HepG2 (cell line): ENCODE measurements around the gene MADCAM1. TPM values are rescaled to one million over a fixed set of nuclear protein-coding genes. Genes with fewer than 3 reads are reported as not detected.
A peak's percentile ranks its signal among the peaks of the same experiment; 100 is the strongest.

Experiments
- ASH2L ChIP-seq: fragments of 300-600, 200-600 bp; sonication (generic); IDR thresholded peaks from 2 replicates; pipeline ENCODE4 v1.7.0; 2017; ENCODE audit warnings: low read depth, mild to moderate bottlenecking, moderate library complexity, mixed read lengths, low read length; ENCODE audit not compliant: insufficient read length
- DMAP1 ChIP-seq: IDR thresholded peaks from 2 replicates; pipeline ENCODE4 v1.6.1; 2016
- HNRNPL ChIP-seq: fragments of 200-400 bp; formaldehyde crosslinking; IDR thresholded peaks from 2 replicates; pipeline ENCODE4 v1.6.1; 2017; ENCODE audit warnings: mild to moderate bottlenecking, low read depth, low read length
- HOXA9 ChIP-seq: sonication (generic); formaldehyde crosslinking; IDR thresholded peaks from 2 replicates; pipeline ENCODE4 v1.8.1; 2022; ENCODE audit warnings: missing genetic modification reagents, mild to moderate bottlenecking, moderate library complexity, borderline replicate concordance
- ISL2 ChIP-seq: sonication (generic); formaldehyde crosslinking; IDR thresholded peaks from 2 replicates; pipeline ENCODE4 v1.5.0; 2020; ENCODE audit warnings: missing genetic modification reagents
- KLF12 ChIP-seq: sonication (generic); formaldehyde crosslinking; IDR thresholded peaks from 2 replicates; pipeline ENCODE4 v1.4.0; 2020; ENCODE audit warnings: missing genetic modification reagents, borderline replicate concordance
- MXI1 ChIP-seq: IDR thresholded peaks from 3 replicates; pipeline ENCODE4 v1.6.1; 2012; ENCODE audit warnings: low read depth, low read length, inconsistent platforms, borderline replicate concordance
- PHF8 ChIP-seq: sonication (generic); formaldehyde crosslinking; IDR thresholded peaks from 2 replicates; pipeline ENCODE4 v1.5.0; 2020; ENCODE audit warnings: missing genetic modification reagents
- U2AF2 ChIP-seq: fragments of 200-400 bp; formaldehyde crosslinking; IDR thresholded peaks from 2 replicates; pipeline ENCODE4 v1.6.1; 2017; ENCODE audit warnings: low read depth, mild to moderate bottlenecking, low read length
- XRCC5 ChIP-seq: fragments of 200-400 bp; formaldehyde crosslinking; optimal IDR thresholded peaks from 2 replicates; pipeline ENCODE3; 2017; ENCODE audit warnings: mild to moderate bottlenecking, low read length
- ZFAT ChIP-seq: sonication (generic); formaldehyde crosslinking; conservative IDR thresholded peaks from 2 replicates; pipeline ENCODE4 v1.8.1; 2023; ENCODE audit warnings: missing genetic modification reagents, inconsistent platforms
- ZIK1 ChIP-seq: sonication (generic); formaldehyde crosslinking; IDR thresholded peaks from 2 replicates; pipeline ENCODE4 v1.5.0; 2020; ENCODE audit warnings: mild to moderate bottlenecking, low read depth, missing genetic modification reagents, borderline replicate concordance
- ZMYM4 ChIP-seq: sonication (generic); formaldehyde crosslinking; IDR thresholded peaks from 2 replicates; pipeline ENCODE4 v1.8.1; 2023; ENCODE audit warnings: mild to moderate bottlenecking, missing genetic modification reagents
- ZNF773 ChIP-seq: sonication (generic); formaldehyde crosslinking; IDR thresholded peaks from 2 replicates; pipeline ENCODE4 v1.4.0; 2020; ENCODE audit warnings: missing genetic modification reagents, borderline replicate concordance
- ZSCAN12 ChIP-seq: sonication (generic); formaldehyde crosslinking; IDR thresholded peaks from 2 replicates; pipeline ENCODE4 v1.9.0; 2021; ENCODE audit warnings: mild to moderate bottlenecking, missing genetic modification reagents
- polyA plus RNA-seq, 8 experiments: library from polyadenylated mRNA; depleted of rRNA in 3 of 8; stranded (reverse) in 7 of 8; unstranded in 1 of 8; fragments of >200 nt; fragmentation: Illumina TruSeq in 4 of 8; extraction: Trizol in 4 of 8; gene quantifications; 2 replicates each; pipeline versions ENCODE4 v1.2.1 to v1.2.3, GENCODE V29; 2011 to 2016; ENCODE audit warnings: low read depth in 4 of 8, missing spikeins in 1 of 8, mixed read lengths in 1 of 8; ENCODE audit not compliant: insufficient read depth in 1 of 8
- total RNA-seq, 5 experiments: library from RNA; depleted of rRNA; stranded (reverse); fragments of >200 nt; fragmentation: Illumina TruSeq; extraction: Trizol; gene quantifications; 2 replicates each; pipeline ENCODE4 v1.2.3, GENCODE V29; 2016; ENCODE audit warnings: low read depth in 1 of 5
- TF ChIP-seq, protein P1 (sequence below): sonication (generic); formaldehyde crosslinking; conservative IDR thresholded peaks from 2 replicates; pipeline ENCODE4 v1.4.0; 2020; ENCODE audit warnings: missing genetic modification reagents
- TF ChIP-seq, protein P2 (sequence below): fragments of 450-650 bp; IDR thresholded peaks from 2 replicates; pipeline ENCODE4 v1.6.1; 2016
- TF ChIP-seq, protein P3 (sequence below): sonication (generic); formaldehyde crosslinking; IDR thresholded peaks from 2 replicates; pipeline ENCODE4 v1.8.0; 2022; ENCODE audit warnings: missing genetic modification reagents, mild to moderate bottlenecking, borderline replicate concordance
- TF ChIP-seq, protein P4 (sequence below): sonication (generic); formaldehyde crosslinking; IDR thresholded peaks from 2 replicates; pipeline ENCODE4 v1.9.0; 2022; ENCODE audit warnings: low read depth, missing genetic modification reagents
- TF ChIP-seq, protein P5 (sequence below), 2 experiments: sonication (generic) in 1 of 2; formaldehyde crosslinking in 1 of 2; IDR thresholded peaks; 2 replicates each; pipeline versions ENCODE4 v1.5.1 to v1.6.1; 2011 to 2020; ENCODE audit warnings: borderline replicate concordance in 1 of 2, low read depth in 1 of 2, low read length in 1 of 2, mild to moderate bottlenecking in 1 of 2, missing genetic modification reagents in 1 of 2, moderate library complexity in 1 of 2

The MADCAM1 gene
- total and polyA plus RNA-seq, 2 of the 13 experiments (the other 11 are each of a cell fraction or from before 2014, with no cell fraction given): 0.29 to 0.33 TPM

DNA sequence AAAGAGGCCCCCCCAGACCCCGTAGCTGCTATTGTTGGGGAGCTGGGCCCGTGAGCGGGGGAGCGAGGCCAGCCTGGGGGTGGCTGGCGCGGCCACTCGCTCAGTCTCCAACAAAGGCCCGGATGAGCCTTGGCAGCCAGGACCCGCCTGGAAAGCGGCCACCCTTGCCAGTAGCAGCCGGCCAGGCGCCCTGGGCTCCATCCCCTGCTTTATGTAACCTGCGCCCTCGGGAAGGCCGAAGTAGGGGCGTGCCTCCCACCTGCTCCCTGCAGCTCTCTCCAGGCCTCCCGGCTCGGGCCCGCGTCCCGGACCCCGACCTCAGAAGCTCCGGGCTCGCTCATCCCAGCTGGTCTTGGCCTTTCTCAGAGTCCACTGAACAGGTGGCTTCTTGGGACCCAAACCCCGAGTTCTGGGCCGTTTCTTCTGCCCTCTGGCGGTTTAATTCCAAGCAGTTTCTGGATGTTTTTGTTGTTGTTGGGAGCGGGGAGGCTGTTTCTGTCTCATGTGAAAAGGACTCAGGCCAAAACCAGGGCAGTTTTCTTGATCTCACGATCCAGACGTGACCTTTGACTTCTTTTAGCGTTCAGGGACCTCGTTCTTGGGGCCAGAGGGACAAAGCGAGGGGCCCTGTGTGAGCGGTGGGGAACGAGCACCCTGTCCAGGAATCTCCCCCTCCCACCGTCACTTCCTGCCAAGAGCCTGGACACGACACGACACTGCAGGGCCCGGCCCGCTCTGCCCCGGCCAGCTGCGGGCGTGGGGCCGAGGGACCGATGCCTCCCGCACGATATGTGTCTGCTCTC is 36.5 kb downstream of the MADCAM1 start (continued):
- TF ChIP-seq, protein P1, sequence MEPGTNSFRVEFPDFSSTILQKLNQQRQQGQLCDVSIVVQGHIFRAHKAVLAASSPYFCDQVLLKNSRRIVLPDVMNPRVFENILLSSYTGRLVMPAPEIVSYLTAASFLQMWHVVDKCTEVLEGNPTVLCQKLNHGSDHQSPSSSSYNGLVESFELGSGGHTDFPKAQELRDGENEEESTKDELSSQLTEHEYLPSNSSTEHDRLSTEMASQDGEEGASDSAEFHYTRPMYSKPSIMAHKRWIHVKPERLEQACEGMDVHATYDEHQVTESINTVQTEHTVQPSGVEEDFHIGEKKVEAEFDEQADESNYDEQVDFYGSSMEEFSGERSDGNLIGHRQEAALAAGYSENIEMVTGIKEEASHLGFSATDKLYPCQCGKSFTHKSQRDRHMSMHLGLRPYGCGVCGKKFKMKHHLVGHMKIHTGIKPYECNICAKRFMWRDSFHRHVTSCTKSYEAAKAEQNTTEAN (CRISPR knock-in tag): 0 out of 2 replicates have a peak, but pooled peaks have one; percentile 26
- TF ChIP-seq, protein P2, sequence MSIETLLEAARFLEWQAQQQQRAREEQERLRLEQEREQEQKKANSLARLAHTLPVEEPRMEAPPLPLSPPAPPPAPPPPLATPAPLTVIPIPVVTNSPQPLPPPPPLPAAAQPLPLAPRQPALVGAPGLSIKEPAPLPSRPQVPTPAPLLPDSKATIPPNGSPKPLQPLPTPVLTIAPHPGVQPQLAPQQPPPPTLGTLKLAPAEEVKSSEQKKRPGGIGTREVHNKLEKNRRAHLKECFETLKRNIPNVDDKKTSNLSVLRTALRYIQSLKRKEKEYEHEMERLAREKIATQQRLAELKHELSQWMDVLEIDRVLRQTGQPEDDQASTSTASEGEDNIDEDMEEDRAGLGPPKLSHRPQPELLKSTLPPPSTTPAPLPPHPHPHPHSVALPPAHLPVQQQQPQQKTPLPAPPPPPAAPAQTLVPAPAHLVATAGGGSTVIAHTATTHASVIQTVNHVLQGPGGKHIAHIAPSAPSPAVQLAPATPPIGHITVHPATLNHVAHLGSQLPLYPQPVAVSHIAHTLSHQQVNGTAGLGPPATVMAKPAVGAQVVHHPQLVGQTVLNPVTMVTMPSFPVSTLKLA: no peak
- peak; percentile 11; the same call in 1 of the 2 replicates for TF ChIP-seq ZMYM4 (CRISPR knock-in tag)
- TF ChIP-seq ZNF773 (CRISPR knock-in tag): no peak
- 0 out of 2 replicates have a peak, but pooled peaks have one; percentile 47 for TF ChIP-seq KLF12 (CRISPR knock-in tag)
- TF ChIP-seq ZIK1 (CRISPR knock-in tag): no peak
- peak; percentile 37 for TF ChIP-seq ASH2L
- 0 out of 2 replicates have a peak, but pooled peaks have one; percentile 32 for TF ChIP-seq HNRNPL
- peak; percentile 16; the same call in 1 of the 3 replicates for TF ChIP-seq MXI1
- TF ChIP-seq, protein P3, sequence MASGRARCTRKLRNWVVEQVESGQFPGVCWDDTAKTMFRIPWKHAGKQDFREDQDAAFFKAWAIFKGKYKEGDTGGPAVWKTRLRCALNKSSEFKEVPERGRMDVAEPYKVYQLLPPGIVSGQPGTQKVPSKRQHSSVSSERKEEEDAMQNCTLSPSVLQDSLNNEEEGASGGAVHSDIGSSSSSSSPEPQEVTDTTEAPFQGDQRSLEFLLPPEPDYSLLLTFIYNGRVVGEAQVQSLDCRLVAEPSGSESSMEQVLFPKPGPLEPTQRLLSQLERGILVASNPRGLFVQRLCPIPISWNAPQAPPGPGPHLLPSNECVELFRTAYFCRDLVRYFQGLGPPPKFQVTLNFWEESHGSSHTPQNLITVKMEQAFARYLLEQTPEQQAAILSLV (CRISPR knock-in tag): peak; percentile 53; the same call in 1 of the 2 replicates
- peak; percentile 56 for TF ChIP-seq XRCC5
- TF ChIP-seq U2AF2: no peak
- TF ChIP-seq, protein P4, sequence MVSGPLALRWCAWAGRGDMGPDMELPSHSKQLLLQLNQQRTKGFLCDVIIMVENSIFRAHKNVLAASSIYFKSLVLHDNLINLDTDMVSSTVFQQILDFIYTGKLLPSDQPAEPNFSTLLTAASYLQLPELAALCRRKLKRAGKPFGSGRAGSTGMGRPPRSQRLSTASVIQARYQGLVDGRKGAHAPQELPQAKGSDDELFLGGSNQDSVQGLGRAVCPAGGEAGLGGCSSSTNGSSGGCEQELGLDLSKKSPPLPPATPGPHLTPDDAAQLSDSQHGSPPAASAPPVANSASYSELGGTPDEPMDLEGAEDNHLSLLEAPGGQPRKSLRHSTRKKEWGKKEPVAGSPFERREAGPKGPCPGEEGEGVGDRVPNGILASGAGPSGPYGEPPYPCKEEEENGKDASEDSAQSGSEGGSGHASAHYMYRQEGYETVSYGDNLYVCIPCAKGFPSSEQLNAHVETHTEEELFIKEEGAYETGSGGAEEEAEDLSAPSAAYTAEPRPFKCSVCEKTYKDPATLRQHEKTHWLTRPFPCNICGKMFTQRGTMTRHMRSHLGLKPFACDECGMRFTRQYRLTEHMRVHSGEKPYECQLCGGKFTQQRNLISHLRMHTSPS (CRISPR knock-in tag): no peak
- peak; percentile 7; the same call in 1 of the 2 replicates for TF ChIP-seq ISL2 (CRISPR knock-in tag)
- peak; percentile 21; the same call in 1 of the 2 replicates for TF ChIP-seq ZFAT (CRISPR knock-in tag)
- TF ChIP-seq, protein P5, sequence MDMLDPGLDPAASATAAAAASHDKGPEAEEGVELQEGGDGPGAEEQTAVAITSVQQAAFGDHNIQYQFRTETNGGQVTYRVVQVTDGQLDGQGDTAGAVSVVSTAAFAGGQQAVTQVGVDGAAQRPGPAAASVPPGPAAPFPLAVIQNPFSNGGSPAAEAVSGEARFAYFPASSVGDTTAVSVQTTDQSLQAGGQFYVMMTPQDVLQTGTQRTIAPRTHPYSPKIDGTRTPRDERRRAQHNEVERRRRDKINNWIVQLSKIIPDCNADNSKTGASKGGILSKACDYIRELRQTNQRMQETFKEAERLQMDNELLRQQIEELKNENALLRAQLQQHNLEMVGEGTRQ (IDR thresholded peaks at IDR 0.05; ENCODE audit: low read depth, low read length): no peak
- TF ChIP-seq, protein P5 (CRISPR knock-in tag; IDR thresholded peaks at IDR 0.05; ENCODE audit: borderline replicate concordance): no peak
- peak; percentile 20; the same call in 1 of the 2 replicates for TF ChIP-seq DMAP1 (CRISPR knock-in tag)
- no peak for TF ChIP-seq HOXA9 (CRISPR knock-in tag)
- TF ChIP-seq ZSCAN12 (CRISPR knock-in tag): no peak
- TF ChIP-seq PHF8: peak; percentile 62
